Skeletal muscle tissue (tissue), 4 donors: Measurements from ENCODE around the gene SPCS2. TPM values are rescaled to one million over a fixed set of nuclear protein-coding genes. Genes with fewer than 3 reads are reported as not detected.

ENCODE experiments used
- H3K27ac ChIP-seq: one replicate; pipeline ENCODE4 v1.7.0; 2013; ENCODE audit warnings: mild to moderate bottlenecking, low read depth, low read length, inconsistent platforms
- H3K27me3 ChIP-seq, 3 donors: one replicate each; pipeline ENCODE4 v1.7.0; 2013; ENCODE audit warnings: low read length in 3 of 3; ENCODE audit not compliant: control insufficient read depth in 3 of 3, insufficient read depth in 3 of 3
- H3K36me3 ChIP-seq, 3 donors: one replicate each; pipeline ENCODE4 v1.7.0; 2013; ENCODE audit warnings: low read length in 3 of 3; ENCODE audit not compliant: control insufficient read depth in 3 of 3, insufficient read depth in 3 of 3
- H3K4me1 ChIP-seq, 3 donors: one replicate each; pipeline ENCODE4 v1.7.0; 2013; ENCODE audit warnings: low read length in 3 of 3, mild to moderate bottlenecking in 3 of 3; ENCODE audit not compliant: control insufficient read depth in 3 of 3, insufficient read depth in 3 of 3
- H3K4me3 ChIP-seq, 3 donors: one replicate each; pipeline ENCODE4 v1.7.0; 2013; ENCODE audit warnings: low read length in 3 of 3
- H3K9ac ChIP-seq, 3 donors: one replicate each; pipeline ENCODE4 v1.7.0; 2013; ENCODE audit warnings: low read length in 3 of 3, mild to moderate bottlenecking in 3 of 3, moderate library complexity in 2 of 3, low read depth in 1 of 3
- H3K9me3 ChIP-seq, 3 donors: one replicate each; pipeline ENCODE4 v1.7.0; 2013; ENCODE audit warnings: low read length in 3 of 3; ENCODE audit not compliant: control insufficient read depth in 3 of 3
- total RNA-seq: library from RNA; depleted of rRNA; stranded (reverse); fragments of >200 nt; gene quantifications from one replicate; pipeline ENCODE4 v1.2.3, GENCODE V29; 2014
- donor health status: Osteomylitis.

The SPCS2 gene
- total RNA-seq, result 28.7 TPM

DNA sequence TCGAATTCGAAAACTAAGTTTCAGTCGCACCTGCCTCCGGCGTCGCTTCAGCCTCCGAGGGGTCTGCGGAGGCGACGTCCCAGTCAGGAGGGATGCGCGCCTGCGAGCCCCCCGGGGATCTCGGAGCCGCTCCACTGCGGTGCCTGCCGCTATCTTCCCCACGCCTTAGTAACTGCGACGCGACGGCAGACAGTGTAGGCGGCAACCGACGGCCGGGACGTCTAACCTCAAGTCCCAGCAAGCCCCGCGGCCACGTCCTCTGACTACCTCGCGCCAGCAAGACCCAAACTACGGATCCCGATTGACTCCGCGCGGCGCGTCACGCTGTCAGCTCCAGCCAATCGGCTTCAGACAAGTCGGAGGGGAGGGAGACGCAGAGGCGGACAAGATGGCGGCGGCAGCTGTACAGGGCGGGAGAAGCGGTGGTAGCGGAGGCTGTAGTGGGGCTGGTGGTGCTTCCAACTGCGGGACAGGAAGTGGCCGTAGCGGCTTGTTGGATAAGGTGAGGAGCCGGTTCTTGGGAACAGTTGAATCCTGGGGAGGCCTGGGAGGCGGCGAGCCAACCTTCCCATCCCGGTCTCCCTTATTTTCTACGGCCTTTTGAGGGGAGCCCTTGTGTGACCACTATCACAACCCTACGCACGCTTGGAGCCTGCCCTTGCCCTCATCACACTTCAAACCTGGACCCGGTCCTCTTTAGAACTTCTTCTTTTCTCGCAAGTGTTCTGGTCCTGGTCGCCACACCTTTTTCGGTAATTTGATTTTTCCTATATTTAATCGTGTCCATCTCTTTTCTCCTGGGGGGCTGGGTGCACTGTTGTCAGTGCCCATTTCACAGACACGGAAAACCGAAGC is at the start of gene SPCS2, which contains the start of gene XRRA1:
Gene SPCS2, plus strand, starts transcription at position 369 of the 855 bp plus-strand sequence. Its CDS starts 20 bp downstream, at position 389.
Gene XRRA1, minus strand, starts transcription at position 194 of the 855 bp plus-strand sequence. CDS start 8,213 bp downstream, outside the sequence.
- no peaks in the 10 kb centered on the region for H3K9me3 ChIP-seq
- no peaks in the 10 kb centered on the region for H3K27me3 ChIP-seq
- peaks cover 3 to 8% (median 6%) of the 10 kb centered on the region in 3 donors for H3K36me3 ChIP-seq
- peak within 1 kb of the TSS; percentile 90 for H3K27ac ChIP-seq
- H3K4me3 ChIP-seq, result peak within 1 kb of the TSS; percentile 94 to 98 (median 95)
- peak within 1 kb of the TSS; percentile 96 to 97 (median 96) for H3K9ac ChIP-seq
- H3K4me1 ChIP-seq, result peaks cover 16 to 23% (median 22%) of the 10 kb centered on the region in 3 donors

DNA sequence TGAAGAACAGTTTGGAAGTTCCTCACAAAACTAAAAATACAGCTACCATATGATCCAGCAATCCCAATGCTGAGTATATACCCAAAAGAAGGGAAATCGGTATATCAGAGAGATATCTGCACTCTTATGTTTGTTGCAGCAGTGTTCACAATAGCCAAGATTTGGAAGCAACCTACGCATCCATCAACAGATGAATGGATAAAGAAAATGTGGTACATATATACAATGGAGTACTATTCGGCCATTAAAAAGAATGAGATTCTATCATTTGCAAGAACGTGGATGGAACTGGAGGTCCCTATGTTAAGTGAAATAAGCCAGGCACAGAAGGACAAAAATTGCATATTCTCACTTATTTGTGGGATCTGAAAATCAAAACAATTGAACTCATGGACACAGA is 46.7 kb upstream of the SPCS2 start:
- H3K9me3 ChIP-seq, result peaks cover 0 to 3% (median 3%) of the 10 kb centered on the region in 3 donors

DNA sequence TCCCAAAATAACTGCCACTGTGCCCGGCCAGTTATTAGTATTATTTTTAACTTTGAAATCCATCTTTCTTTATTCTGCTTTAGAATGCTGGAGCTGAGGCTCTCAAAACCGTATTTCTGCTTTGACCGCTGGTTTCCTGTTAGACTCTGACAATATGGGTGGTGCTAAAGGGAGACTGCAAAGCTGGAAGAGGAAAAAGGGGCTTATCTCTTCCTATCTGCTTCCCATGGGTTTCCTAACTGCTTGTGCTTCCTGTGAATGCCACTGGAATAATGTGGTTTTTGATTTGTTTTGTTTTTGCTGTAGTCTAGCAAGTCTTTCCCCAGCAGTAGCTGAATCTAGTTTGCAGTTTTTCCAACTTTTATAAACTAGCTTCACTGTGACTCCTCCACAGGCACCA is 43.7 kb upstream of the SPCS2 start:
- no peak overlapping the region for H3K4me3 ChIP-seq

More for the DNA sequence above, 46.7 kb upstream of the SPCS2 start:
- H3K9ac ChIP-seq, result no peak overlapping the region
- H3K27ac ChIP-seq, result no peak overlapping the region
- H3K27me3 ChIP-seq, result no peaks in the 10 kb centered on the region
- H3K4me3 ChIP-seq, result no peak overlapping the region
- no peaks in the 10 kb centered on the region for H3K4me1 ChIP-seq
- H3K36me3 ChIP-seq, result peaks cover 5 to 13% (median 7%) of the 10 kb centered on the region in 3 donors

DNA sequence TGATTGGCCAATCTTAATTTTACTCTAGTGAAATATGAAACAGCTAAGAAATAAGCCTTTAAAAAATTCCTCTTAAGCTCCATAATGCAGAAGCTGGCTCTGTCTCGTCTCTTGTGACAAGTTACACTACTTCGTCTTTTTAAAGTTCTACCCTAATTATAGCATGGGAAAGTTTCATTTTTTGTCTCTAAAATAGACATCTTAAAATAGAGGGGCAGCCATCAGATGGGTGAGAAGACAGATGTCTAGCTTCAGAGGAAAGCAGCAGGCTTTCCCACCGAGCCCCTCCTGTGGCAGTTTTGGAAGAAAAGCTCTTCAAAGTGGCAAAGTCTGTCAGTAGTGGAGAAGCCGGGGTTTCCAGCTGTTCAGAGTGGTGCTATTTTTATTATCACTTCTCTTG is 39.7 kb upstream of the SPCS2 start:
- Histone ChIP-seq H3K27me3 (no peaks in the 10 kb centered on the region), H3K27ac (no peak overlapping the region), H3K9me3 (no peaks in the 10 kb centered on the region), H3K4me3 (no peak overlapping the region), H3K36me3 (peaks cover 11 to 45% (median 22%) of the 10 kb centered on the region in 3 donors), H3K4me1 (no peaks in the 10 kb centered on the region), H3K9ac (no peak overlapping the region)

More for the DNA sequence above, 43.7 kb upstream of the SPCS2 start:
- H3K27me3 ChIP-seq, result no peaks in the 10 kb centered on the region
- no peak overlapping the region for H3K9ac ChIP-seq
- H3K36me3 ChIP-seq, result peaks cover 11 to 36% (median 12%) of the 10 kb centered on the region in 3 donors
- H3K27ac ChIP-seq, result no peak overlapping the region
- H3K9me3 ChIP-seq, result peaks cover 0 to 3% (median 3%) of the 10 kb centered on the region in 3 donors
- no peaks in the 10 kb centered on the region for H3K4me1 ChIP-seq

DNA sequence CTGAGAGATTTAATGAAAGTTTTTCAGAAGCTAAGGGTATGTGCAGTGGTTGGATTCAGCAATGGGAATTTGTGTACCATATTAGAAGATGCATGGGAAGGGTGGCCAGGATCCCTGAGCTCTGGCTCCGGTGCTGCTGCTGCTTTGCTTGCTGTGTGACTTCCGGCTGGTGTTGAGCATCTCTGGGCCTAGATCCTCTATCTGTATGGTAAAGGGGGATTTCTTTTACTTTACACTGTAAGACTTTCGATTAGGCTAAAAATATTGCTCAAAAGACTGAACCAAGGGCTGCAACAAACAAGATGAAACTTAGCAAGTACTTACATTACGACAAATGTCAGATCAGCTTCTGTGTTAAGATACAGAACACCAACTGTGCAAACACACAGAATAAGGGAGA is 39.3 kb upstream of the SPCS2 start:
- no peak overlapping the region for H3K27ac ChIP-seq
- H3K27me3 ChIP-seq, result no peaks in the 10 kb centered on the region
- no peak overlapping the region for H3K4me3 ChIP-seq
- H3K9me3 ChIP-seq, result no peaks in the 10 kb centered on the region
- no peaks in the 10 kb centered on the region for H3K4me1 ChIP-seq
- no peak overlapping the region for H3K9ac ChIP-seq
- peaks cover 11 to 46% (median 22%) of the 10 kb centered on the region in 3 donors for H3K36me3 ChIP-seq

DNA sequence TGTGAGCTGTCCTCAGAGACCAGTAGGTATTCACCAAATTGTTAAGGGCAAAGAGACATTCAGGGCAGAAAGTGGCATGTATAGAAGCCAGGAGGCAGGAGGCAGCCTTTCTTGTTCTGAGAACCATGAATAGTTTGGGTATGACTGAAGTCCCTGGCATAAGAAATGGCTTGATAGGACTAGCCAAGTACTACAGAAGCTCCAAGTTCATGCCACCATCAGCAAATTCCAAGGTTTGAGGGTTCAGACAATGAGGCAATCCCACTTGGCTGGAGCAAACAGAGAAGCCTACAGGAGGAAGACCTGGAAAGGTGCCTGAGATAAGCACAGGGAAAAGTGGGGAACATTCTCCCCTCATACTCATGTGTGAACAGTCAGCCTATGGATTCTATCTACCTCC is 25.9 kb upstream of the SPCS2 start:
- Histone ChIP-seq H3K27me3 (no peaks in the 10 kb centered on the region), H3K9ac (no peak overlapping the region), H3K4me1 (peaks cover 6 to 7% (median 6%) of the 10 kb centered on the region in 3 donors), H3K36me3 (peaks cover 13 to 31% (median 27%) of the 10 kb centered on the region in 3 donors), H3K4me3 (no peak overlapping the region), H3K9me3 (no peaks in the 10 kb centered on the region), H3K27ac (no peak overlapping the region)

DNA sequence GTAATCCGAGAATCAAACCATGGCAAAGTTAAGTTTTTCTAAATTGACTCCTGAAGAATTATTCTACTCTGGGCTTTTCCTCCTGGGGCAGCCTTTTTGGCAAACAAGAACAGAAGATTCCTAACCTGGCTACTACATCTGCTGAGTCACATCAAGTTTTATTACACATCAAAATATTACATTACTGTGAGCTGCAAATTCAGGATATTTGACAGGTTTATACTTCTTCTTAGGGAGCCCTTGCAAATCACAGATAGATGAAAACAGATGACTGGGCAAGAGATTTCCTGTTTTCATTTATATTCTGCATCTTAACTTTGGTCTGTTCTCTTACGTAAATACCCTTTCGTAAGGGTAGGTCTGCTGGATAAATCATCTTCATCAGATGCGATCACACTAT is 23.8 kb upstream of the SPCS2 start:
- Histone ChIP-seq H3K4me3 (no peak overlapping the region), H3K9ac (no peak overlapping the region), H3K9me3 (no peaks in the 10 kb centered on the region), H3K27me3 (no peaks in the 10 kb centered on the region), H3K4me1 (peaks cover 6 to 7% (median 6%) of the 10 kb centered on the region in 3 donors), H3K36me3 (peaks cover 11 to 15% (median 12%) of the 10 kb centered on the region in 3 donors), H3K27ac (no peak overlapping the region)

DNA sequence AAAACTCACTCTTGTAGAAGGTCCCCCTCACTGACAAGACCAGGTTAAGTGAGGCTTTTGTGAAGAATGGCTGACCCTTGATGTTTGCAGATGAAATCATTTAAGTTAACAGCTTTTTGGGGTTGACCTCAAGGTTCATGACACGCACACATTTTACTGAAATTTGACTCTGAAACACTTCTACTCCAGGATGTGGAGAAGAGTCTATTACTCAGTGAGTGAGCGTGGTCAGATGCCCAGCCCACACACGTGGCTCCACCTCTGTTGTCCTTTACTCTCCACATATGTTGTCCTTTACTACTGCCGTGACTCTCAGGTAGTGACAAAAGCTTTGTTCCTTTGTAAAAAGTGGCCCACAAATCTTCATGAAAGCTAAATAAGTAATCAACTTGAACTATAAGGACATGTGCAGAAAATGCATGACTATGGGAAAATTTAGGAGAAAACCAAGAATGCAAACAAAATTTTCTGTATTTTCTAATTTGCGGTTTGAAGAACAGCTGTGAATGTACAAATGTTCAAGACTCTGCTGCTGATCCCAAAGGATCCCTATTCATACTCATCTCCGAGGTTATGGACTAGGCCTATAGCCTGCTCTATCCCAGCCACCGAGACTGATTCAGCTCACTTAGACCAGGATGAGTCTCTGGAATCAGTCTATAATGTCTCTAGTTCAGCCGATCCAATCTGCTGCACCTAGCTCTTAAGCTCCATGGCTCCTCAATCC is 22.6 kb upstream of the SPCS2 start:
- Histone ChIP-seq H3K4me3 (no peak overlapping the region), H3K4me1 (peaks cover 6 to 7% (median 6%) of the 10 kb centered on the region in 3 donors), H3K36me3 (peaks cover under 1 to 8% (median 5%) of the 10 kb centered on the region in 3 donors), H3K9me3 (no peaks in the 10 kb centered on the region), H3K9ac (no peak overlapping the region), H3K27ac (no peak overlapping the region), H3K27me3 (no peaks in the 10 kb centered on the region)

DNA sequence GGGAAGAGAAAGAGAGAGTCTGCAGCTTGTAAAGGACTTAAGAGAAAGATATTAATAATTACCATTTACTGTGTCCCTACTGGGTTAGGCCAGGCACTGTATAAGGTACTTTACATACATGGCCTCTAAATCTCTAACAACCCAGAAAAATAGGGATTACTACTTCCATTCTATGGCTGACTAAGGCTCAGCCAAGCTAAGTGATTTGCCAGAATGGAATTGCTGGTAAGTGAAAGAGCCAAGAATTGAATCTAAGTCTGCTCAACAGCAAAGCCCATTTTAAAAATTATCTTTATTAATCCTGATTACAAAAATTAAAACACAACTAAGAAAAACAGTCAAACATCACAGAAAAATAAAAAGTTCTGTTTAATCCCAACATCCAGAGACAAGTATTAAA is 21.6 kb upstream of the SPCS2 start:
- peaks cover 5 to 12% (median 7%) of the 10 kb centered on the region in 3 donors for H3K36me3 ChIP-seq
- H3K27me3 ChIP-seq, result no peaks in the 10 kb centered on the region
- H3K9me3 ChIP-seq, result no peaks in the 10 kb centered on the region
- H3K27ac ChIP-seq, result no peak overlapping the region
- H3K9ac ChIP-seq, result no peak overlapping the region
- H3K4me1 ChIP-seq, result peaks cover 6 to 7% (median 6%) of the 10 kb centered on the region in 3 donors
- H3K4me3 ChIP-seq, result no peak overlapping the region
